ENCODE data around the gene ARHGAP35.
"Not testable (repeated sequence)": the region's sequence is repeated elsewhere in the genome, so short reads cannot be mapped to it uniquely, and the experiment has no call there.

Gene ARHGAP35

DNA sequence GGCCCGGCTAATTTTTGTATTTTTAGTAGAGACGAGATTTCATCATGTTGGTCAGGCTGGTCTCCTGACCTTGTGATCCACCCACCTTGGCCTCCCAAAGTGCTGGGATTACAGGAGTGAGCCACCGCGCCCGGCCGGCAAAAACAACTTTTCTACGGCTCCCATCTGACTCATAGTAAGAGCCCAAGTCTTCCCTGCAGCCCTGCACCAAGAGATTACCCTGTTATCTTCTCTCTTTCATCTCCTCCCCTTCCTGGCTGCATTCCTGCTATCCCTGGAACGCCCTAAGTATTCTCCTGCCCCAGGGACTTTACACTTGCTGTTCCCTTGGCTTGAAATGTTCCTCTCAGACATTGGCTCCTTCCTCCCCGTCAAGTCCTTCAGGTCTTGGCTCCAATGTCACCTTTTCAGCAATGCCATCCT, 16.7 kb upstream of the ARHGAP35 start:
- no peak for DNase-seq

DNA sequence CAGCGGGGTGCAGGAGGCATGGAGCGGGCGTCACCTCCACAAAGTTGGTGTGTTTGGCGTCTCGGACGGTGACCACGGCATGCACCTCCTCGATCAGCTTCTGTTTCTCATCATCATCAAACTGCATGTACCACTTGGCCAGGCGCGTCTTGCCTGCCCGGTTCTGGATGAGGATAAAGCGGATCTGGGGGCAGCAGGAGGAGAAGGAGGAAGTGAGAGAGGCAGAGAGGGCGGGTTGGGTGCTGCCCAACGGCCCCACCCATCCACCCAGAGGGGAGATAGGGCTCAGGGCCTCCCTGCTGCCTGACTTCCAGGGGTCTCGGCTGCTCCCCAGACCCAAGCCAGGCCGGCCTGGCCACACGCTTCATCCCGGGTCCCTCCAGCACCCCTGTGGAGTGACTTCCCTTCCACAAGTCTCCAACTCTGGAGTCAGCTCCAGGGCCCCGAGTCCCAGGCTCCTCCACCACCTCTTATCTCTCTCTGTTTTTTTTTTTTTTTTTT, 14.8 kb upstream of the ARHGAP35 start:
- DNase-seq, result no peak

DNA sequence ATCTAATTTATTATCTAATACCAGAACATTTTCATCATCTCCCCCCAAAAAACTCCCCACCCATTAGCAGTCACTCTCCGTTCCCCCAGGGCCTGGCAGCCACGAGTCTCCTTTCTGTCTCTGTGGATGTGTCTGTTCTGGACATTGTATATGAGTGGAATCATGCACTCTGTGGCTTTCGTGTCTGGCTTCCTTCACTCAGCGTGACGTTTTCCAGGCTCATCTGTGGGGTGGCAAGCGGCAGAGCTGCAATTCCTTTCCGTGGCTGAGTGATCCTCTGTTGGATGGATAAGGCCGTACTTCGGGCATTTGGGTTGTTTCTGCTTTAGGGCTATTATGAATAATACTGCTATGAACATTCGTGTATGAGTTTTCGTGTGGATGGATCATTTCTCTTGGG, 13.3 kb upstream of the ARHGAP35 start:
- no peak for DNase-seq

DNA sequence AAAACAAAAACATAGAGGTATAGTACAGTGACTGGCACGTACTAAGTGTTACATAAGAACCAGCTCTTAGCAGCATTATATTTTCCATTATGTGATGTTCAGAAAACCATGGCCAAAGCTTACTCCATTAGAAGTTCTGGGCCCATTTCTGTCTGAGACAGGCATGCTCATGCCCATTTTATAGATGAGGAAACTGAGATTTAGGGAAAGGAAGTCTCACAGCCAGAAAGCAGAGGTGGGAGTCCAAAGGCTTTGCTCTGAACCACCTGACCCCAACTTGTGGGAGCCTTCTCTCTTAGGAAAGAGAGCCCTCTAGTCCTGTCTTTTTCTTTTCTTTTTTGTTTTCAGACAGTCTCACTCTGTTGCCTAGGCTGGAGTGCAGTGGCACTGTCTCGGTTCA, 12.4 kb upstream of the ARHGAP35 start:
- DNase-seq, result no peak

DNA sequence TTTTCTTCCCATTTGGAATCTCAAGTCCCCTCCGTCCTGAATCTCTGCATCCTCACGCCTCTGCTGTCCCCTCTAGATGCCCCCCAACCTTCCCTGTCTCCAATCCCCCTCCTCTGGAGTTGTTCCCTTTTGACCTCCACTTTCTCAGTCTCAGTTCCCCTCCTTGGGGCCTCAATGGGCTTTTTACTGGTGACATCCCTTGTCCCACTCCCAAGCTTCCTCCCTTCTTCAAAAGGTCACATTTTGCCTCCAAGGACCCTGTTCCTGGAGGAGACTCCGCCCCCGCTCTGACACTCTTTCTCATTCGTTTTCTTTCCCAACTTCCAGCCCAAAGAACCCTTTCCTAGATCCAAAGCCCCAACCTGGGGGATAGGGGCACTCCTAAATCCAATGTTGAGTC, 11.2 kb upstream of the ARHGAP35 start:
- no peak for DNase-seq

DNA sequence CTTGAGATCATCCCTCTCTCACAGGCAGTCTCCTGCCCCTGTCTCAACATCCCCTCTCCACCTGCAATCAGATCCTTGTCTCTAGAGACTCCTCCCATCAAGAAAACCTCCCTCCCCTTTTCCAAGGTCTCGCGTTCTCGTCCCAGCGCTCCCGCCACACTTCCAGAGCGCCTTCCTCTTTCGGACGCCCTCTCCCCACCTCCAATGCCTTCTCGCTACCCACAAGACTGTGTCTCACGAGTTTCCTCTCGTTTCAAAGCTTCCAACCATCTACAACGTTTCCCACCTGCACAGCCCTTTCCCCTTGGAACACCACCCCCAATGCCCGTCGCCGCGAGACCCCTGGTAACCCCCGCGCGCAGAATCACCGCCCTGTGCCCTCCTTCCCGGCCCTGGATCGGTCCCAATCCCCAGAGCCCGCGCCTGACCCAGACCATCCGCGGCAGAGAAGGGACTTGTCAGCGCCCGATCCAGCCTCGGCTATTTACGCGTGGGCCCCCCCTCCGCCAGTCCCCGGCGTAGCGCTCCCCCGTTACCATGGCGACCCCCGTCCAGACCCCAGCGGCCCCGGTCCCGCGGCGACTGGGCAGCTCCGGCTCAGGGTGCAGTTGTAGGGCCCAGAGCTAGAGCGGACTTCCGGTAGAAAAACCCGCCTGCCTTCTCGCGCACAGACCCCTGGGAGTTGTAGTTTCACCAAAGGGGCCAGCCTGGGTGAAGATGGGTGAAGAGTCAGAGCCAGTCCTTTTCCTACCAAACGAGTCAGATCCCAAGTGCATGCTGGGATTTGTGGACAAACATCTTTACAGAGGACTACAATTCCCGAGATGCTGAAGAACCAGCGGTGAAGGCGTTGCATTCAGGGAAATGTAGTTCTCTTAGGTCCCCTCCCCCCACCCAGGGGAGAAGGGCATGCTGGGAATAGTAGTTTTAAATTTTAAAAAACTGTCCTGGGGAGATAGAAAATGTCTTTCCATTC, 10.3 kb upstream of the ARHGAP35 start, which contains the start of gene AP2S1:
TSS of gene AP2S1 (minus strand) at position 619 of the 976 bp plus-strand sequence. CDS start at position 539, 80 bp downstream.
- DNase-seq, result peak; percentile 99

DNA sequence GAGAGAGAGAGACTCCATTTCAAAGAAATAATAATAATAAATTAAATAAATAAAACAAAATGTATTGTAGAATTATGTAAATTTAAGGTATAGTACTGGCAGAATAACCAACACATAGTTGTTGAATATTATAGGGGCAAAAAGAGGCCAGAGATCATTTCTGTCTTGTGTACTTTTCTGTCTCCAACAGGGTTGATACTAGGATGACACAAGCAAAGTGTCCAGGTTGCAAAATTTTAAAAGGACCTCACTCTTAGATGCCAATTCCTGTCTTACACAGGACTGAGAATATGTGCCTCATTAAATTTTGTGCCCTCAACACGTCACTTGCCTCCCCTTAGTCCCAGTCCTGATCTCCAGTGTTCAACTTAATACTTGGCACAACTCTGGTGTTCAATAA, 8.0 kb upstream of the ARHGAP35 start:
- no peak for DNase-seq

DNA sequence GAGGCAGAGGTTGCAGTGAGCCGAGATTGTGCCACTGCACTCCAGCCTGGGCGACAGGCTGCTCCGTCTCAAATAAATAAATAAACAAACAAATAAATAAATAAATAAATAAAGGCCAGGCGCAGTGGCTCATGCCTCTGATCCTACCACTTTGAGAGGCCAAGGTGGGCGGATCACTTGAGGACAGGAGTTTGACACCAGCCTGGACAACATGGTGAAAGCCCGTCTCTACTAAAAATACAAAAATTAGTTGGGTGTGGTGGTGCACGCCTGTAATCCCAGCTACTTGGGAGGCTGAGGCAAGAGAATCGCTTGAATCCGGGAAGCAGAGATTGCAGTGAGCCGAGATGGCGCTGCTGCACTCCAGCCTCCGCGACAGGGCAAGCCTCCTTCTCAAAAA, 6.1 kb upstream of the ARHGAP35 start:
- not testable (repeated sequence) for DNase-seq

DNA sequence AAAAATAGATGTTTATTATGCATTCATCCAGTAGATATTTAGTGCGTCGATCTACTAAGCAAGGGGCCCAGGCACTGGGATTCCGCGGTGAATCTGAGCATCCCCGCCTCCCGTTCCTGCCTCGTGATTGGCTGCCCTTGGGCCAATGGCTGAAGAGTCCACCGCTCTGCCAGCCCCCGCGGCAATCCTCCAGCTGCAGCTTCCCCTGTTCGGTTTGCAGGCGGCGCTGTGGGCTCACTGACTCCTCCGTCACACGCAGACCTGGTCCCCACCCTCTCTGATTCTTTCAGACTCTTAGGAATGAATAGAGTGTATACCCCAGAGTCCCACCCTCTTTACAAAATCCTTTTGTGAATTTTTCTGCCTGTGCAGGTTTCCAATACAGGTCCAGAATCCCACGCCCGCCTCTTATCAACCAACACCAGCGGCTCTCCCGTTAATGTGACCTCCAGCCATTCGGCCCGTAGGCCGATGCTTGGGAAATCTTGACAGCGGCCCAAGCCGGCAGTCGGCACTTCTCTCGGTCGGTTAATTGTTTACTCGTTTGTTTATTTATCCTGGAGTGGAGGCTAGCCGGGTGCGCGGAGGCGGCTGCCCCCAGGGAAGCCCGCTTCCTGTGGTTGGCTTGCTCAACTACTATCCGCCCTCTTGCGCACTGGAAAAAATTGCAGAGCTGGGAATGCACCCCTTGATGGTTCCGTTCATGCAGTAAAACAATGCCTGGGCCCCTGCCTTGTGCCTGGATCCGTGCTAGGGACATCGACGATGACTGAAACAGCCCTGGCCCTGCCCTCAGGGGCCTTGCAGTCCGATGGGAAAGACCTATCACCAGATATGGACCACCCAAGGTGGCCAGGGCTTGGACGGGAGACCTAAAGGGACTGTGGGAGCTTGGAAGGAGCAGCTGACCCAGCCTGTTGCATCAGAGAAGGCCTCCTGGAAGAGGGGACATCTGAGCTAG, 4.5 kb upstream of the ARHGAP35 start:
- DNase-seq, result peak; percentile 95

DNA sequence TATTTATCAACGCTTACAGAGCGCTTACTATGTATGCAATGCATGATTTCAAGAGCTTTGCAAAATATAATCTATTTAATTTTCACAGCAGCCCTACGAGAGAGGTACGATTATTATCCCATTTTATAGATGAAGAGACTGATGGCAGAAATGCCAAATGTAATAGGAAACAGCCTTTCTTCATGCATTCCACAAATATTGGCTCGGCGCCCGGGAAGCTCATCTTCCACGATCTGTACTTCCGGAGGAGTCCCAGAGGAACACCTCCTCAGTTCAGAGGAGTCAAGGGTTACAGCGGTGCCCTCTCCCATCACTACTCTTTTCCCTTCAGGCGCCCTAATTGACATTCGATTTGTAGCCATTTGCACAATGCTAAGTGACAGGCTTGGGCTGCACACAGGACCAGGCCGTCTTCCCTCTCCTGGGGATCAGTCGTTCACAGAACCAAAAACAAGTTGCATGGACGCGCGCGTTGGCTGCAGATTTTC, 1.1 kb upstream of the ARHGAP35 start:
- DNase-seq, result peak; percentile 85

DNA sequence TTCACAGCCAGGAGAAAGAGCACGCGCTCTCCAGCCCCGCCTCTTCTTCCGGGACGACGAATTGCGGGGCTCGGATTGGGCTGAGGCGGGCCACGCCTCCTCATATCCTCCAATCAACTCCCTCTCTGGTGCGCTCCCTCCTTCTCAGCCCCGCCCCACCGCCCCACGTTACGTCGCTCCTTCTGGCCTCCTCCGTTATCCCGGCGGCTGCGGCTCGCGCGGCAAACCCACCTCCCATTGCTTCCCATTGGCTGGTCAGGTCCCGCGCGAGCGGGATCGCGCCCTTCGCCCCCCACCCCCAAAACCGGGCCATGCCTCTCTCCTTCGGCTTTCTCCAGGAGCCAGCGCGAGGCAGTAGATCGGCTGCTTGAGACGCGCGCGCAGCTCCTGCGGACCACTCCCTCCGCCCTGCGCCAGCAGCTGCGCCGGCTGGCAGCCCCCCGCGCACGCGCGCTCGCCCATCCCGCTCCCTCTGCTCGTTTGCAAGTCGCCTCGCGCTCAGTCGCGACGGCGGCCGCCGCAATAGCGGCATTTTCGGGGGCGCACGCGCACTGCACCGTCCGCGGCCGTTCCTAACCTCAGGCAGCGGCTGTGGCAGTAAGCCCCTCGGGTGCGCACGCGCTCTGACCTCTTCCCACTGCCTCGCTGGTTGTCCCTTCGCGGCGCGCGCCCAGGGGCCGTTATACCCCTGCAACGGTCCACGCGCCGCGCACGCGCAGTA, 512 bp upstream of the ARHGAP35 start:
- DNase-seq, result peak; percentile 99

DNA sequence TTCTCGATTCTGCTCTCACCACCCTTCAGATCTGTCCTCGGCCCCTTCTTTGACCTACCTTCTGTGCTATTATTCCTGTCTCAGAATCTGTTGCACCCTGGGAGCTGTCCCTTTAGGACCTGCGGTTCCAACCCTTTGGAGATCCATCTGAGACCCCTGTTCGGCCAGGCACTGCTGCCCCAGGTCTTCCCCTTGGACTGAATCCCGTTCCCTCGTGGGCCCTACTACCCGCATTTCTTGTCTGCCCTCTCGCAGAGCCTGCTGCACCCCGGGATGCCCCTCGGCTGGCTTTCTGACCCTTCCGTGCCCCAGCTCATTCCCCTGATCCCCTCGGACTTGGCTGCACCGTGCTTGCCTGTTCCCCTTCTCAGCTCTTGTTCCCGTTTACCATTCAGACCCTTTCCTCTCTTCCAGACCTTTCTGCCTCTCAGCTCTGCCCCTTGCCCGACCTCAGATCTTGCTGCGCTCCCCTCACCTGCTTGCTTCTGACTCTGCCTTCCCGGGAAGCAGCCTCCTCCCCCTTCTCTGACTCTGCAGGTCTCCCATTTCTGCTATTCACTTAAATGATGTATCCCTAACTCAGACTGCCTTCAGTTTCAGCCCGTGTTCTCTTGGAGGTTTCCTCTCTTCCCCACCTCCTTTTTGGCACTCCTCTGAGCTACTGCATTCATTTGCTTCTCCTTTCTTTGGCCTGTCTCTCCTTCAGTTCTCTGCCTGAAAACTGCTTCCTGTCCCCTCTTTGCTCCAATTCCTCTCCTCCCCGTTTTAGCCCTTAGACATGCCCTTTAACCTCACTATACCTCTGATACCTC, 1.1 kb downstream of the ARHGAP35 start:
- no peak for DNase-seq

DNA sequence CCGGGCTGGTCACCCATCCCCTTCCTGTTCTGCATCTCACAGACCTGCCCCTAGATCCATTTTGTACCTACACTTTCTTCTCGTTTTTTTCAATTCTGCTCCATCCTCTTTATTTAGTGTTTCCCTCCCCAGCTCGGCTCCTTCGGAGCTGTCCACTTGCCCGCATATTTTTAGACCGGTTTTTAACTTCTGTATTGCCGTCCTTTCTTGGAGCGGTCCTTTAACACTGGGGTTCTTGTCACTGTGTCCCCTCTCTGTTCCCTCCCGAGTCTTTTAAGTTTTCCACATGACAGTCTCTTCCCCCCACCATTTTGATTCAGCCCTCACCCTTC, 1.7 kb downstream of the ARHGAP35 start:
- no peak for DNase-seq

DNA sequence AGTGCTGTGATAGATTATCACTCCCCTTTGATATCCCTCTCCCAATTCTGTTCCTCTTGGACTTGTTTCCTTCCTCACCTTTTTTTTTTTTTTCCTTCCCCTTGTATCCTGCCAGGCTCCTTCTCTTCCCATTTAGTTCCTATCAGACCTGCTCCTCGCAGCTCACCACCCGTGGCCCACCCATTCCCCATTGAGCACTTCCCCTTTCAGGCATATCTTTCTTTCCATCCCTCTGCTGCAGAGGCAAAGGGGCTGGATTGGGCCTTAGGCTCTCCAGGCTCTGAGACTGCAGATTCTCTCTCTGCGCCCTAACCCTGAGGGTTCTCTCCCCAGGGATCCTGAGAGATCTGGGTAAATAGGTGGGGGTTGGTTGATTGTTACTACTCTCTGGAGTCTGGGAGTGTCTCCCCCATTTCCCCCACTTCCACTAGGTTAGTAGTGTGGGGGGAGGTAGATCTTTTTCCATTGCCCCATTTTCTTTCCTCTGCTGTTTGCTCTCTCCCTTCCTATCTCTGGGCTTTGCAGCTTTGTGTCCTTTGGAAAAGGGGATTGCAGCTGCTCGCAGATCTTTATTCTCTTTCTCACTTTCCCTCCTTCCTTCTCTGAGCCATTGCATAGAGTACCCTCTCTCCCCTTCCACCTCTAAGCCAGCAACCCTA, 2.3 kb downstream of the ARHGAP35 start:
- DNase-seq, result no peak

DNA sequence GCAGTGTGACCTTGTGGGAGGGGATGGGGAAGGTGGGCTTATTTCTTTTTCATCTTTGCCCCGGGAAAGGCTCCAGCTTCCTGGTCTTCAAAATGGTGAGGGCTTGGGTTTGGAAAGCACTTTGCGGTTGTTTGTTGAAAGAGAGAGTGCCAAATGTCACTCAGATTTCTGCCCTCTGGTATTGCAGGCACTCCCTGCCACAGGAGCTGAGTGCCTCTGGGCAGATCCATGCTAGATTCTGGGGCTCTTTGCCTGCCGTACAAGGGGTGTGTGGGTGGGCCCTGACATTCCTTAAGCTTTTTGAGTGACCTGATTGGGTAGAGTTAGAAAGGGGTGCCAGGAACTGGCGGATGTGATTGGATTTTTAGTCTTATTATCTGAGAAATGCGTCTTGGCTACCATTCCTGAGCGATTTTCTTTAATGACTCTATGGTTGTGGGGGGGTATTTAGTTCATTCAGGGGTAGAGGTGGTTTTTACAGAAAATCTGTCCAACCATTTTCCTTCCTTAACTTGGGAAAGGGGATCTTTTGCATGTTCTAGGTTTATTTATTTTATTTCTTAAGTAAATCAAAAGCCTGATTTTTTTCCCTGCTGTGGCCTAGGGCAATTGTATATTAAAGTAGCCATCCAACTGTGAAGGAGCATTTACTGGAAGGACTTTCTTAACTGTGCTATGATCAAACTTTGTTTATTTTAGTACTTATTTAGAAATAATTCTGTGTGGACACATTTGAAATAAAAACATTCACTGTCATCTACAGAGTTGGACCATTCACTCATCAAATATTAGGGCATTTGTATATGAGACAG, 3.2 kb downstream of the ARHGAP35 start:
- DNase-seq, result peak; percentile 58

DNA sequence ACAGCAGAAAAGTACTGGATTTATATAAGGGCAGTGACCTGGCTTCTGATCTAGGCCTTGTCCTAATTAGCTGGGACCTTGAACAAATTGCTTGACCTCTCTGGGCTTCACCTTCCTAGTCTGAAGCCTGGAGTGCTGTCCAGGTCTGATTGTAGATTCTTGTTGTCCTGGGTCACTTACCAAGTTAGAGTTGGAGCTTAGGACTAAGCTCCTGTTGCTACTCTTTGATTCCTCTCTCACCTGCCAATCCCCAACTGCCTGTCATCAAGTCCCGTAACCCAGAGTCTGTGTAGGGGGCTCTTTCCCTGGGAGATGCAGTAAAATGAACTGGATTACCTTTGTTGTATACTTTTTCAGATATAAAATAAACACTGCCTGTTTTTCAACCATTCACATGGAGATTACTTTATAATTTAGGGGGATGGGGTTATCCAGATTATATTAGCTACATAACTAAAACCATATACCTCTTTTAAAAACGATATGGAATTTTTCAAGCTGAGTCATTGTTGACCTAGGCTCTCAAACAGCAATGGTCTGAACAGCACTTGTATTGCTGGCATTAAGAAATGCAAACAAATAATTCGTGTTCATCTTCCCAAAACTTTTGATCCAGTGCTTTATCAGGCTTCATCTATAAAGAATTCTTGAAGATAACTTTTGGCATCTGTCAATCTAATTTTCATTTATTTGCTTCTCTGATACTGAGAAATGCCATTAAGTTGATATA, 5.8 kb downstream of the ARHGAP35 start:
- no peak for DNase-seq

DNA sequence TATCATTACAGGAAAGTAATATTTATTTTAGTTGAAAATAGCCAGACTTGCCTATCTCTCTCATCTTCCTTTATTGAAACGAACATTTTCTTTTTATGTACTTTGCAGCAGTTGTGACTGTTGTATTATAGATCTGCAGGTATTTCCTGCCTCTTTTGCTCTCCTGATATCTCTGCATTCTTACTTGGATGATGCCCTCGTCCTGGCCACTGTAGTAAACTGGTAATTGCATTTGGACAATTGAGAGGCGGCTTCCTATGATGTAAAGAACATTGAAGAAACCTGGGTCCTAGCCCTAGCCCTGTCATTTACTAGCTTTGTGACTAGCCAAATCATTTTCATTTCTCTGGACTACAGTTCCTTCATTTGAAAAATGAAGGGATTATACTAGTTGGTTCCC, 6.4 kb downstream of the ARHGAP35 start:
- no peak for DNase-seq

DNA sequence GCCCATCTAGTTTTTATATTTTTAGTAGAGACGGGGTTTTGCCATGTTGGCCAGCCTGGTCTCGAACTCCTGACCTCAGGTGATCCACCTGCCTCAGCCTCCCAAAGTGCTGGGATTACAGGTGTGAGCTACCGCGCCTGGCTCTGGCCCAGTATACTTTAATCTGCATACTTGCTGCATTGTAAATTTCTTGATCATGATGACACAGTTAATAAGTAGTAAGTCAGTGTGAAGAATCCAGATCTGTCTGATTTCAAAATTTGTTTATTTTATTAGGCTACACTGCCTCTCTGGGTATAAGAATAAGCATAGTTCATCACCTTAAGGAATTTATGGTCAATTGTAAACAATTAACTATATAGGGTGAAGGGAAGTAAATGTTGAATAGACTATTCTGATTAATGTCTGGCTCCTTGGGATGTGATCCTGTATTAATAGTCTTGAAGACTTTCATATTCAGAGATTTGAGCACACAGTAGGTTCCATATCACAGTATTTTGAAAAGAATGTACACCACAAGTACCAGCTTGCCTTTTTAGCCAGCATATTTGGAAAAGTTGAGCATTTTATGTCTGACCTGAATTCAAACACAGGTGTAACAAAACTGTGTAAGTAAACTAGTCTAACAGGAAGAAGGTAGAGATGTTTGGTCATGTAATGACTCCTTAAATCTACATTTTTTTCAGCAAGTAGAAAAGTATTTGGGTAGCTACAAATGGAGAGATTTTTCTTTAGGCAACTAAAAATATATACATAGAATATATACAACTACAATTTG, 7.4 kb downstream of the ARHGAP35 start:
- no peak for DNase-seq

Data from fibroblast of skin of abdomen (primary cell).